ENCODE measurements around the gene NFS1.
A peak's percentile ranks its signal among the peaks of the same experiment; 100 is the strongest.
"Not testable (repeated sequence)": the region's sequence is repeated elsewhere in the genome, so short reads cannot be mapped to it uniquely, and the experiment has no call there.

Gene NFS1

GRCh38 chr20:35699127-35699956, at the start of gene NFS1, which contains the start of gene ROMO1:
Gene NFS1 (minus strand): TSS chr20:35699352. CDS start chr20:35699288, 64 bp downstream.
Gene ROMO1 (plus strand): TSS chr20:35699405. CDS start chr20:35699633, 228 bp downstream.
- peak; percentile 88 for DNase-seq (ENCODE audit: low spot score)

GRCh38 chr20:35744492-35744841, 45.3 kb upstream of the NFS1 start:
- not testable (repeated sequence) for DNase-seq (ENCODE audit: low spot score)

- no peak for DNase-seq (ENCODE audit: low spot score)
These were observed 44.7 kb upstream of the NFS1 start for GRCh38 chr20:35743693-35744491.

GRCh38 chr20:35742741-35743523, 43.8 kb upstream of the NFS1 start:
- DNase-seq (ENCODE audit: low spot score): peak; percentile 66

GRCh38 chr20:35741892-35742740, 43.0 kb upstream of the NFS1 start, which contains the start of gene RBM39:
Gene RBM39 (minus strand): TSS chr20:35742260. CDS start chr20:35740874, 1,386 bp downstream.
- peak; percentile 100 for DNase-seq (ENCODE audit: low spot score)

DNA sequence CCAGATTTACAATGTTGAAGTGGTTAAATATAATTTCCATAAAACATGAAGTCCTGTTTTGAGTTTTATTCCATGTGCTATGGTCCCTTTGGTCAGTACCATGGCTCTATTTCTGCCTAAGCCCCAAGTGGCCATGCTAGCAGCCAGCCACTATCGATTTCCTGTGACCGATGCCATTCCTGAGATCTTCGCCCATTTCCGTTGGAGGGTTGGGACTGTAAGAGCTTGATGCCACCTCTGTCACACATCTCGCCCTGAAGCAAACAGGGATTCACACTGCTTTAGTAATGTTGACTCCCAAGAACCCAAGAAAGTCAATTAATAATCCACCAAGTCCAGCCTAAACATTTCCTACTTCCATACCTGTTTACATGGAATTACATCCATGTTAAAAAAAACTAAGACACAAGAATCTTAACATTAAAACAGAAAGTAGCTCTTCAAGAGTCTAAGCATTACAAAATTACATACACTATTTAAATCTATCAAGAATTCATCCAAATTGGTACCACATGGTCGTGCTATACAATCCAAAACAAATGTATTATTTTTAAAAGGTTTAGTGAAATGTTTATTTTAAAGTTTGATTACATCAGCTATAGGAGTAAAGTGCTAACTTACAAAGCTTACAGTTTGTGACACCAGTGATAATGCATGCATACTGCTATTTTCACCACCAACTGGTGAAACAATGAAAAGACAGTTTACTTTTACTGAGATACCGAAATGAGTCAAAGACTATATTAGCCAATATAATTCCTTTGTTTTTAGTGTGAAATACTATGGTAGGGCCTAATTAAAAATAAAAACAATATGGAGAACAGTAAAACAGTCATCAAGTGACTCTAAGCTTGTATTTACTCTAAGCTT, 40.4 kb upstream of the NFS1 start:
- no peak for DNase-seq (ENCODE audit: low spot score)

- DNase-seq (ENCODE audit: low spot score): no peak
These were observed 39.4 kb upstream of the NFS1 start for GRCh38 chr20:35738410-35739179.

DNA sequence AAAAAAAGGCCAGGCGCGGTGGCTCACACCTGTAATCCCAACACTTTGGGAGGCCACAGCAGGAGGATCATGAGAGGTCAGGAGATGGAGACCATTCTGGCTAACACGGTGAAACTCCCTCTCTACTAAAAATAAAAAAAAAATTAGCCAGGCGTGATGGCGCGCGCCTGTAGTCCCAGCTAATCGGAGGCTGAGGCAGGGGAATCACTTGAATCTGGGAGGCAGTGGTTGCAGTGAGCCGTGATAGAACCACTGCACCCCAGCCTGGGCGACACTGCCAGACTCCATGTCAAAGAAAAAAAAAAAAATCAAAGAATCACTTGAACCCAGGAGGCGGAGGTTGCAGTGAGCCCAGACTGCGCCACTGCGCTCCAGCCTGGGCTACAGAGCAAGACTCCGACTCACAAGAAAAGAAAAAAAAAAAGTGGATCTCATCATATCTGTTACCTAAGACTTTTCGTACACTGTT, 38.7 kb upstream of the NFS1 start:
- DNase-seq (ENCODE audit: low spot score): no peak

DNA sequence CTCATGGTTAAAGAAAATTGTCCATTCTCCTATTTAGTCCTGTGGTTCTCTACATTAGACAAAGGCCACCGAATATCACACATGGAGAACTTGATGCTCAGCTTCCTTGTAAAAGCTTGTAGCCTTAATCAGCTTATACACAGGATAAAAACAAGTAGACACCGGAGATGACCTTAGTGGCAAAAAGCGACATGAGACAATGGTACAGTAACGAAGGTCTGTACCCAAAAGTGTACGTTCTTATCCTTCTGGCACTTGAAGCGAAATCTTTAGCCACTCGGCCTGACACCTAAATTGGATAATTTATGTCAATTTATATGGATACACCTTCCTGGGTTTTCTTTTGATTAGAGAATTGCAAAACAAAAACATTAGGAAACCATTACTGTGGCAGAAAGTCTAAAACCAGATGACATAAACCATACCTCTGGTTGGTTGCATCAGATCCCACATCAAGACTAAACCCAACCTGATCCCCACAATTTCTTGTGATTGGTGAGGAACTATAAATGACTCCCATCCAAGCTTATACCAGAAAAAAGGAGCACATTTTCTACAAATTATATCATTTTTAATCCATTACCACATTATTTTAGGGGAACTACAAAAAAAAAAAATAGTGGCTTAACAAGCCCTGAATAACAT, 36.8 kb upstream of the NFS1 start:
- no peak for DNase-seq (ENCODE audit: low spot score)

GRCh38 chr20:35734777-35735649, 35.9 kb upstream of the NFS1 start:
- DNase-seq (ENCODE audit: low spot score): no peak

- DNase-seq (ENCODE audit: low spot score): no peak
These were observed 35.2 kb upstream of the NFS1 start for GRCh38 chr20:35734374-35734773.

GRCh38 chr20:35732644-35732982, 33.5 kb upstream of the NFS1 start:
- no peak for DNase-seq (ENCODE audit: low spot score)

DNA sequence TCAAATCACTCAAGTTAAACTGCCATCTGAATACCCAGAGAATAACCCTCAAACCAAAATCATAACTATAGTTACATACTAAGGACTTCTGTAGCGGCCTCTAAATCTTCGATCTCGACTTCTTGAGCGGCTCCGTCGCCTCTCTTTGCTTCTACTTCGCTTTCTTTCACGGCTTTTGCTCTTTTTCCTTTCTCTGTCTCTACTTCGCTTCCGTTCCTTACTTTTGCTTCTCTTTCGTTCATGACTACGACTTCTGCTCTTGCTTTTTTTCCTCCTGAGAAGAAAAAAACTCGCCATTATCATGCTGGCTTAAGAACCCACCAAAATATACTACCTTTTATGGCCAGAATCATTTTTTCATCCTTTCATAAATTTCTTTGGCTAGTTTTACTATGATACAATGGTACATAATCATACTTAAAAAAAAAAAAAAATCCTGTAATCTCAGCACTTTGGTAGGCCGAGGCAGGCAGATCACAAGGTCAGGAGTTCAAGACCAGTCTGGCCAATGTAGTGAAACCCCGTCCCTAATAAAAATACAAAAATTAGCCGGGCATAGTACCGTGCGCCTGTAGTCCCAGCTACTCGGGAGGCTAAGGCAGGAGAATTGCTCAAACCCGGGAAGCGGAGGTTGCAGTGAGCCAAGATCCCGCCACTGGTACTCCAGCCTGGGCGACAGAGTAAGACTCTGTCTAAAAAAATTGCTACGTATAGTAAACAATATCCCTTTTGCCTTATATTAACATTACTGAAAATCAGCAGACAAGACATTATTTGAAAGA, 32.9 kb upstream of the NFS1 start:
- peak; percentile 3 for DNase-seq (ENCODE audit: low spot score)

- peak; percentile 1 for DNase-seq (ENCODE audit: low spot score)
These were observed 32.3 kb upstream of the NFS1 start for GRCh38 chr20:35731469-35731788.

DNA sequence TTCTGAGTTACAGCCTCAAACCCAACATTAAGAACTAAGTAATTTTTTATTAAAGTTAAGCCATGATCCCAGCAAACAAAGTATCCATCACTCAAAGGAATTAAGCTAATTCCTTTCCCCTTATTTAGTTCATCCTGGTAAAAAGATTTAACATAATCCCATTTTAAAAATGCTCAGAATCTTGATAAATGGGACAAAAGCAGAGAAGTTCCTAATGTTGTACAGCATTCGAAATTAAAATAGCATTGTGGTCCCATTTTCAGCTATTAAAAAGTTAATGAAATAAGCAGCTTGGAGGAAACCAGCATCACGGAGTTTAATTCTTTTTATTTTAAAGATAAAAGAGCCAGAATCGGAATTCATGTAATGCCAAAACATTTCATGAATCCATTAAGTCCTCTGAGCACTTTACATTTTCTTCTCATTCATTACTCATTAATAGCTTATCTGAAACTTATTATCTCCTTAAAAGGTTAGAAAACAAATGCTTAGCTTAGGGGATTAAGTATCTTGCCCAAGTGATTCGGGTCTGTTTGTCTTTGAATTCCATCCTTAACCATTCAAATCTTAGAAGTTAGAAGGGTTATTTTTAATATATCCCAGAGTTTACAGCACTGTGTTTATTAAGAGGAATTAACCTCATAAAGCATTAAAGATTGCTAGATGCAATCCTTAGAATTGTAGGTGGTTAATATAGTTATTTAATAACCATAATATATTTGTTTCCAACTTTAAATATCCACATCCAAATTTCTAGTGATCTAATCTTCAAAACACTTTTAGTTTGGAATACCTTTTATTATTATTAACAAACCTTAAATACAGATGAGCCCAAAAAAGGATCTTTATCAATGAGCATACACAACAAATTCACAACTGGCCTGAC, 31.7 kb upstream of the NFS1 start:
- DNase-seq (ENCODE audit: low spot score): peak; percentile 1

Measured in cerebellar cortex (tissue), 1 donor.